ENCODE data around the gene AMMECR1L.
"Not testable (repeated sequence)": the region's sequence is repeated elsewhere in the genome, so short reads cannot be mapped to it uniquely, and the experiment has no call there.

Gene AMMECR1L

DNA sequence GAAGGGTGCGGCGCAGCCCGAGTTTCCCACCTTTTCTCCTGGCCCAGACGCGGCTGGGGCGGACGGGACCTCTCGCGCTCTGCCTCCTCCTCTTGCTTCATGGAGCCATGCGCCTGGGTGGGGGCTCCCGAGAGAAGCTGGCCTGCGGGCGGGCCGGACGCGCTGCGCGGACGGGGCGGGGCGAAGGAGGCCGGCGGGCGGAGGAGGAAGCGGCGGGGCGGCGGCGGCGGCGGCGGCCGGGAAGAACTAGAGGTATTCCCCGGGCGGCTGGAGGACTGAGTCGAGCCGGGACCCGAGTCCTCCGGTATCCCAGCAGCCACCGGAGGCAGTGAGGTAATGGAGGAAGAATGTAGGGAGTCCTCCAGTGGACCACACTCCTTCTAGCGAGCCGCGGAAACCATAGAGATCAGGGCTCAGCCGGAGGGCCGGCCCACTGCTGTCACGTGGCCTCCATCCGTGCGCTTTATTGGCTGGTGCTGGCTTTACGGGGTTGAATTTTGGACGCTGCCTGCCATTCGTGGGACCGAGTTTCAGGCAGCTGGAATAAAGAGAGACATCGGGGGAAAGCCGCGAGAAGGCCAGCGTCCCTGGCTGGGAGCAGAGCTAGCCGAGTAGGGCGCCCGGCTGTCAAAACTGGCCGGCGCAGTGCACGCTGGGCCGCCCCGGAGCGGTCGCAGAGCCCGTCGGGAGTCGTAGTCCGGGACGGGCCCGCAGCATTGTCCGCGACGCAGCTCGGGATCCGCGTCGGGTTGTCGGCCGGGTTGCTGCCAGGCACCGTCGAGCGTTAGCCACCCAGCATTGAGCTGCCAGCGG is at the start of gene AMMECR1L:
Gene AMMECR1L, minus strand, starts transcription at position 177 of the 813 bp plus-strand sequence. CDS start 11,722 bp downstream, outside the sequence.
- in situ Hi-C loops (cut with MboI; ENCODE audit: low sequenced_read_pairs) = not testable (repeated sequence)

GRCh38 chr2:127935337-127935736 is 49.6 kb upstream of the AMMECR1L start:
- in situ Hi-C loops (cut with MboI; ENCODE audit: low sequenced_read_pairs) = no loop called here

DNA sequence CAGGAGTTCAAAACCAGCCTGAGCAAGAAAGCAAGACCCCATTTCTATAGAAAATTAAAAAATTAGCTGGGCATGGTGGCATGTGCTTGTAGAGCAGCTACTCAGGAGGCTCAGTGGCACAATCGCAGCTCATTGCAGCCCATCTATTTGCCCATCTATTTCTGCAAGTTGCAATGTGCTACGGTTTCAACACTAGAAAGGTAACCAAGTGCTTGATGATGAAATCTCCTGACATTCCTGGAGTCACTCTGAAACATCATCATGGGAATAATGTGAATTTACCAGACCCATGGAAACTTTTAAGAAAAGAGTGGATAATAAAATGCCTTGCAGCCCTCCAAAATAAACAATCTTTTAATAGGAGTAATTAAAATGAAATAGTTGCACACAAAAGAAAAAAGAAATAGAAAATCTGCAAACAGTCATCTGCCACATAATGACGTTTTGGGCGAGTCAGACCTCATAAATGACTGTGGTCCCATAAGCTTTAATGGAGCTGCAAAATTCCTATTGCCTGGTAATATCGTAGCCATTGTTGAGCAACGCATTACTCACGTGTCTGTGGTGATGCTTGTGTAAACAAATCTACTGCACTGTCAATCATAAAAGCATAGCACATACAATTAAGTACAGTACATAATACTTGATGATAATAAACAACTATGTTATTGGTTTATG is 46.6 kb upstream of the AMMECR1L start:
- in situ Hi-C loops (cut with MboI; ENCODE audit: low sequenced_read_pairs) = no loop called here

DNA sequence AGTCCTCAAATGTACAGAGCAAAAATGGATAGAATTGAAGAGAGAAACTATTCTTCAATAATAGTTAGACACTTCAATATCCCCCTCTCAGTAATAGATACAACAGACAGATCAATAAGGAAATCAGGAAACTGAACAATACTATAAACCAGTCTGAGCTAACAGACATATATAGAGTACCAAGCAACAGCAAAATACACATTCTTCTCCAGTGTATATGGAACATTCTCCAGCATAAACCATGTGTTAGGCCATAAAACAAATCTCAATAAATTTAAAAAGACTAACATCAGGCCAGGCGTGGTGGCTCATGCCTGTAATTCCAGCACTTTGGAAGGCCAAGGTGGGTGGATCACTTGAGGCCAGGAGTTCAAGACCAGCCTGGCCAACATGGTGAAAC is 43.7 kb upstream of the AMMECR1L start:
- in situ Hi-C loops (cut with MboI; ENCODE audit: low sequenced_read_pairs) = no loop called here

- in situ Hi-C loops (cut with MboI; ENCODE audit: low sequenced_read_pairs) = no loop called here
Measured at GRCh38 chr2:127927384-127927783, 41.6 kb upstream of the AMMECR1L start.

GRCh38 chr2:127917916-127918315 is 32.2 kb upstream of the AMMECR1L start:
- in situ Hi-C loops (cut with MboI; ENCODE audit: low sequenced_read_pairs) = no loop called here

DNA sequence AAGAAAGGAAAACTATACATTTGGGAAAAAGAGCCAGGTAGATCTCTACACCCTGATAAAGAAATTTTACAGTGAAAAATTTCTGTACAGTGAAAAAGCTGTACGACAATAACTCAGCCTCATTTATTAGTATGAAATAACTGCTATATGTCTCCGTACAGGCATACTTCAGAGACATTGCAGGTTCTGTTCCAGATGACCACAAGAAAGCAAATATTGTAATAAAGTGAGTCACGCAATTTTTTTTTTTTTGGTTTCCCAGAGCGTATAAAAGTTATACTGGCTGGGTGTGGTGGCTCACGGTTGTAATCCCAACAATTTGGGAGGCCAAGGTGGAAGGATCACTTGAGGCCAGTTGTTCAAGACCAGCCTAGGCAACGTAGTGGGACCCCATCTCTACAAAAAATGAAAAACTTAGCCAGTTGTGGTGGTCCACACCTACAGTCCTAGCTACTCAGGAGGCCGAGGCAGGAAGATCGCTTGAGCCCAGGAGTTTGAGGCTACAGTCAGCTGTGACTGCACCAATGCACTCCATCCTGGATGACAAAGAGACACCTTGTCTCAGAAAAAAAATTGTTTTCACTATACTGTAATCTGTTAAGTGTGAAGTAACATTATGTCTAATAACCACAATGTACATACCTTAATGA is 28.2 kb upstream of the AMMECR1L start:
- in situ Hi-C loops (cut with MboI; ENCODE audit: low sequenced_read_pairs) = no loop called here

- in situ Hi-C loops (cut with MboI; ENCODE audit: low sequenced_read_pairs) = no loop called here
Measured at GRCh38 chr2:127911737-127912136, 26.0 kb upstream of the AMMECR1L start.

DNA sequence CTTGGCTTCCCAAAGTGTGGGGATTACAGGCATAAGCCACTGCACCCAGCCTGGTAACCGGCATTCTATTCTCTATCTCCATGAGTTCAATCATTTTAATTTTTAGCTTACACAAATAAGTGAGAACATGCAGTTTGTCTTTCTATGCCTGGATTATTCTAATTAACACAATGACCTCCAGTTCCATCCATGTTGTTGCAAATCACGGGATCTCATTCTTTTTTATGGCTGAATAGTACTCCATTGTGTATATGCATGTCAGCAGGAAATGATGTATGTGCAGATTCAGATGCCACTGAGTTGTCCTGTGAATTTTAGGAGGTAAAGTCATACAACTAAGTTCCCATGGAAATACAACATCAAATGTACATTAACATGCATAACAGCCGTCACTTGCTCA is 24.7 kb upstream of the AMMECR1L start:
- in situ Hi-C loops (cut with MboI; ENCODE audit: low sequenced_read_pairs) = no loop called here

DNA sequence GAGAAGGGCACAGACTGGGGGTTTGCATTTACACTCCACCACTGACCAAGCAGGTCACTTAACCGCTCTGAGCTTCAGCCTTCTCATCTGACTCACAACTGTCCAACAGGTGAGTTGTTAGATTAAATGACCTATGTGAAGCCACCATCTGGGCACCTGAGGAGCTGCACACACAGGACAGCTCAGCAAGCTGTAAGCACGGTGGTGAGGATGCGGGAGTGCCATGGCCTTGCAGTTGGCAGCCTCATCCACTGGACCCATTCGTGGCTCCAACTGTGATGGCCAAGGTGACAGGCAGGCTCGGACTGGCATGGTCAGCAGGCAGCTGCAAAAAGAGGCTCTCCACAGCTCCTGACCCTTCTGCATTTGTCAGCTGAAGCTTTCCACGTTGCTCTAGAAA is 23.3 kb upstream of the AMMECR1L start:
- in situ Hi-C loops (cut with MboI; ENCODE audit: low sequenced_read_pairs) = no loop called here

- in situ Hi-C loops (cut with MboI; ENCODE audit: low sequenced_read_pairs) = not testable (repeated sequence)
Measured at GRCh38 chr2:127907733-127908400, 22.1 kb upstream of the AMMECR1L start.

GRCh38 chr2:127906206-127906926 is 20.6 kb upstream of the AMMECR1L start:
- in situ Hi-C loops (cut with MboI; ENCODE audit: low sequenced_read_pairs) = no loop called here

GRCh38 chr2:127901339-127902056 is 15.7 kb upstream of the AMMECR1L start:
- in situ Hi-C loops (cut with MboI; ENCODE audit: low sequenced_read_pairs) = no loop called here

GRCh38 chr2:127897531-127898211 is 11.9 kb upstream of the AMMECR1L start:
- in situ Hi-C loops (cut with MboI; ENCODE audit: low sequenced_read_pairs) = no loop called here

GRCh38 chr2:127893494-127893893 is 7.7 kb upstream of the AMMECR1L start:
- in situ Hi-C loops (cut with MboI; ENCODE audit: low sequenced_read_pairs) = no loop called here

DNA sequence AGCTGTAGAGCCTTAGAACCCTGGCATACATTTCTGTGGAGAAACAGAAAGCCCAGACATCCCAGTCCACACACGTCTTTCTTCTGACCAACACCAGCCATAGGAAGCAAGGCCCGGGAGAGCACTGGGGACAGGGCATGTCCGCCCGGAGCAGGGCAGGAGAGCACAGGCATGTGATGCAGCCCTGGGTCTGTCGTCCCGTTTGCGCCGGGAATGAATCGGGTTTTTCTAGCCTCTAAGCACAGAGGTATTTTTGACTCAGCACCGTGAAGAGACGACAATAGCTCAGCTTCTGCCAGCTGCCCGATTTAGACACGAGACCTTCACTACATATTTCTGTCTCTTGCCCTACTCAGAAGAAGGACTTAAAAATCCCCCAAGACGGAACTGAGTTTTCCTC is 7.3 kb upstream of the AMMECR1L start:
- in situ Hi-C loops (cut with MboI; ENCODE audit: low sequenced_read_pairs) = no loop called here

GRCh38 chr2:127891811-127892210 is 6.1 kb upstream of the AMMECR1L start:
- in situ Hi-C loops (cut with MboI; ENCODE audit: low sequenced_read_pairs) = no loop called here

- in situ Hi-C loops (cut with MboI; ENCODE audit: low sequenced_read_pairs) = not testable (repeated sequence)
Measured at GRCh38 chr2:127890756-127891155, 5.0 kb upstream of the AMMECR1L start.

DNA sequence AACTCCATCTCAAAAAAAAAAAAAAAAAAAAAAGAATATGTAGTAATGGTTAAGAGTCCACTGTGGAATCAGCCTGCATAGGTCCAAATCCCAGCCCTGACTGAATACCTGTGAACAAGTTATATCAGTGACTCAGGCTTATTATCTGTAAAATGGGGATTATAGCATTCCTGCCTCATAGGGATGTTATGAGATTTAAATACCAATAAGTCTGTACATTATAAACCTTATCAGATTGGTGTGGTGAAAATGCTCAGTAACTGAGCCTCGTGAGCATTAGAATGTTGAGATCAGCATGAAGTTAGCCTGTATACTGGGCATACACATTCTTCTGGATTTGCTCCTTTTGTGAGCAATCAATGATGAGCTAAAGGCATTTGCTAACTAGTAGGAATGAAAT is 3.0 kb upstream of the AMMECR1L start:
- in situ Hi-C loops (cut with MboI; ENCODE audit: low sequenced_read_pairs) = no loop called here

All from HL-60/S4 treated with phorbol 12-myristate 13-acetate at 8.2 ng/mL for 4 days and 3 days (cell line).